WTC11 (cell line): ENCODE results near the gene SLC12A2.

Experiments used
- ELF4 ChIP-seq: sonication (generic); formaldehyde crosslinking; IDR thresholded peaks from 2 replicates; pipeline ENCODE4 v1.8.1; 2022; ENCODE audit warnings: low read depth, mild to moderate bottlenecking, moderate library complexity, missing genetic modification reagents
- MXD4 ChIP-seq: fragments of 250-450 bp; sonication (Bioruptor Pico); IDR thresholded peaks from 2 replicates; pipeline ENCODE4 v1.8.0; 2021; ENCODE audit warnings: mild to moderate bottlenecking, moderate library complexity, borderline replicate concordance
- TEAD1 ChIP-seq: sonication (generic); formaldehyde crosslinking; IDR thresholded peaks from 2 replicates; pipeline ENCODE4 v1.8.0; 2022; ENCODE audit warnings: mild to moderate bottlenecking, missing genetic modification reagents
- TF ChIP-seq, protein P1 (sequence below): fragments of 200-600 bp; IDR thresholded peaks from 2 replicates; pipeline ENCODE4 v1.8.0; 2022; ENCODE audit warnings: antibody characterized with exemption
- TF ChIP-seq, protein P2 (sequence below): sonication (generic); formaldehyde crosslinking; IDR thresholded peaks from 2 replicates; pipeline ENCODE4 v1.8.0; 2022; ENCODE audit warnings: mild to moderate bottlenecking, missing genetic modification reagents
- TF ChIP-seq, protein P3 (sequence below): sonication (generic); formaldehyde crosslinking; IDR thresholded peaks from 2 replicates; pipeline ENCODE4 v1.8.0; 2022; ENCODE audit warnings: mild to moderate bottlenecking, missing genetic modification reagents

DNA sequence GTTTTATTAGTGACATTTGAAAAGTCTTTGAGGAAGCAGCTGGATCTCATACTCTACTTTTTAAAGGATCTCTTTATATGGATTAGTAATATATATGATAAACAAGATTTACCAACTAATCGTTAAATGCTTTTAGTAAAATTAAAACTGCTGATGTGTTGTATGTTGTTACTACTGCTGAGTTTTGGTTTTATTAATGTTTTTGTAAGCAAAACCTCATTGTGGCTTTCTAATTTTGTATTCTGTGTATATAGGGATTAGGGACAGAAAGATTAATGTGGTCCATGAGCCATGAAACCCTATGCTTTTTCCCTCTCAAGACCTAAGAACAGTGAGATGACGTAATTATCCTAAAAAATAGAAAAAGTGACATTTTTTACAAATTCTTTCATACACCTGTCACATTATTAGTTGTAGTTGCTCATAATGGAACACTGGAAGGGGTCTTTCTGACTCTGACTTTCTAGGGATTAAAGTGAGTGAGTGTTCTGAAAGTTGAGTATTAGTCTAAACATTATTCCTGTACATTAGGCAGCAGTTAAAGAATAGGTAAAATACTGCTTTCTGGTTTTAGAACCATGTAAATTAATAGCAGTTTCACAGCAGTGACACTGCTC is 85.9 kb downstream of the SLC12A2 start:
- TF ChIP-seq, protein P1, sequence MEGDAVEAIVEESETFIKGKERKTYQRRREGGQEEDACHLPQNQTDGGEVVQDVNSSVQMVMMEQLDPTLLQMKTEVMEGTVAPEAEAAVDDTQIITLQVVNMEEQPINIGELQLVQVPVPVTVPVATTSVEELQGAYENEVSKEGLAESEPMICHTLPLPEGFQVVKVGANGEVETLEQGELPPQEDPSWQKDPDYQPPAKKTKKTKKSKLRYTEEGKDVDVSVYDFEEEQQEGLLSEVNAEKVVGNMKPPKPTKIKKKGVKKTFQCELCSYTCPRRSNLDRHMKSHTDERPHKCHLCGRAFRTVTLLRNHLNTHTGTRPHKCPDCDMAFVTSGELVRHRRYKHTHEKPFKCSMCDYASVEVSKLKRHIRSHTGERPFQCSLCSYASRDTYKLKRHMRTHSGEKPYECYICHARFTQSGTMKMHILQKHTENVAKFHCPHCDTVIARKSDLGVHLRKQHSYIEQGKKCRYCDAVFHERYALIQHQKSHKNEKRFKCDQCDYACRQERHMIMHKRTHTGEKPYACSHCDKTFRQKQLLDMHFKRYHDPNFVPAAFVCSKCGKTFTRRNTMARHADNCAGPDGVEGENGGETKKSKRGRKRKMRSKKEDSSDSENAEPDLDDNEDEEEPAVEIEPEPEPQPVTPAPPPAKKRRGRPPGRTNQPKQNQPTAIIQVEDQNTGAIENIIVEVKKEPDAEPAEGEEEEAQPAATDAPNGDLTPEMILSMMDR = no peak
- no peak for TF ChIP-seq TEAD1 (CRISPR knock-in tag)
- TF ChIP-seq MXD4 (CRISPR knock-in tag) = no peak
- TF ChIP-seq ELF4 (CRISPR knock-in tag) = no peak
- TF ChIP-seq, protein P2, sequence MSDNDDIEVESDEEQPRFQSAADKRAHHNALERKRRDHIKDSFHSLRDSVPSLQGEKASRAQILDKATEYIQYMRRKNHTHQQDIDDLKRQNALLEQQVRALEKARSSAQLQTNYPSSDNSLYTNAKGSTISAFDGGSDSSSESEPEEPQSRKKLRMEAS = no peak
- TF ChIP-seq, protein P3, sequence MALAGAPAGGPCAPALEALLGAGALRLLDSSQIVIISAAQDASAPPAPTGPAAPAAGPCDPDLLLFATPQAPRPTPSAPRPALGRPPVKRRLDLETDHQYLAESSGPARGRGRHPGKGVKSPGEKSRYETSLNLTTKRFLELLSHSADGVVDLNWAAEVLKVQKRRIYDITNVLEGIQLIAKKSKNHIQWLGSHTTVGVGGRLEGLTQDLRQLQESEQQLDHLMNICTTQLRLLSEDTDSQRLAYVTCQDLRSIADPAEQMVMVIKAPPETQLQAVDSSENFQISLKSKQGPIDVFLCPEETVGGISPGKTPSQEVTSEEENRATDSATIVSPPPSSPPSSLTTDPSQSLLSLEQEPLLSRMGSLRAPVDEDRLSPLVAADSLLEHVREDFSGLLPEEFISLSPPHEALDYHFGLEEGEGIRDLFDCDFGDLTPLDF (CRISPR knock-in tag) = no peak
